CD4-positive, alpha-beta memory T cell (primary cell): ENCODE data around the gene ATL2. TPM values are rescaled to one million over a fixed set of nuclear protein-coding genes. Genes with fewer than 3 reads are reported as not detected.

Experiments
- CTCF ChIA-PET: fragments of 350-600 bp; sonication (Branson Sonifier 250); formaldehyde crosslinking; loops from one replicate; lab custom pipeline; 2021; ENCODE audit warnings: inconsistent platforms; ENCODE audit not compliant: partially characterized antibody; lab: Charles Lee
- POLR2A ChIA-PET: fragments of 350-600 bp; sonication (Branson Sonifier 250); formaldehyde crosslinking; loops from one replicate; lab custom pipeline; 2021; ENCODE audit not compliant: partially characterized antibody; lab: Charles Lee
- DNase-seq, 5 donors: peaks; one replicate each; pipeline versions ENCODE4 v3.0.0 to v3.0.0-alpha.2; 2020 to 2022; ENCODE audit warnings: mixed read lengths in 1 of 5
- H3K27ac ChIP-seq: one replicate; pipeline ENCODE4 v1.7.0; 2013; ENCODE audit warnings: low read depth, low read length
- H3K27me3 ChIP-seq: 2 replicates; pipeline ENCODE4 v1.7.0; 2013; ENCODE audit warnings: mild to moderate bottlenecking, low read length, moderate library complexity; ENCODE audit not compliant: insufficient read depth
- H3K36me3 ChIP-seq: 2 replicates; pipeline ENCODE4 v1.7.0; 2013; ENCODE audit warnings: mild to moderate bottlenecking, low read length, moderate library complexity; ENCODE audit not compliant: insufficient read depth
- H3K4me1 ChIP-seq: 2 replicates; pipeline ENCODE4 v1.7.0; 2013; ENCODE audit warnings: mild to moderate bottlenecking, low read length, moderate library complexity; ENCODE audit not compliant: insufficient read depth
- H3K4me3 ChIP-seq, 2 donors: one replicate each; pipeline ENCODE4 v1.7.0; 2013; ENCODE audit warnings: low read length in 2 of 2, mild to moderate bottlenecking in 1 of 2
- H3K9me3 ChIP-seq, 2 donors: one replicate each; pipeline ENCODE4 v1.7.0; 2013; ENCODE audit warnings: low read length in 2 of 2, control low read depth in 1 of 2; ENCODE audit not compliant: control insufficient read depth in 1 of 2
- H3K27ac Mint-ChIP-seq, 7 donors: one replicate each; pipeline ENCODE4 v1.8.0; 2020 to 2021; ENCODE audit warnings: mixed read lengths in 7 of 7, mild to moderate bottlenecking in 6 of 7, inconsistent platforms in 3 of 7, moderate library complexity in 3 of 7
- H3K27me3 Mint-ChIP-seq, 2 donors: one replicate each; pipeline ENCODE4 v1.8.0; 2020 to 2021; ENCODE audit warnings: mixed read lengths in 2 of 2
- H3K36me3 Mint-ChIP-seq, 2 donors: one replicate each; pipeline ENCODE4 v1.8.0; 2020 to 2021; ENCODE audit warnings: mixed read lengths in 2 of 2, inconsistent platforms in 1 of 2, mild to moderate bottlenecking in 1 of 2
- H3K4me1 Mint-ChIP-seq, 4 donors: one replicate each; pipeline ENCODE4 v1.8.0; 2020 to 2021; ENCODE audit warnings: mixed read lengths in 4 of 4, mild to moderate bottlenecking in 1 of 4
- H3K4me3 Mint-ChIP-seq, 8 donors: one replicate each; pipeline ENCODE4 v1.8.0; 2020 to 2021; ENCODE audit warnings: mixed read lengths in 8 of 8, mild to moderate bottlenecking in 7 of 8, moderate library complexity in 6 of 8, inconsistent platforms in 3 of 8
- H3K9me3 Mint-ChIP-seq, 8 donors: one replicate each; pipeline ENCODE4 v1.8.0; 2020 to 2021; ENCODE audit warnings: mixed read lengths in 8 of 8, mild to moderate bottlenecking in 5 of 8, inconsistent platforms in 3 of 8, moderate library complexity in 1 of 8
- intact Hi-C: fragments of 100-400 bp; cut with micrococcal nuclease; formaldehyde crosslinking; loops from one replicate; pipeline ENCODE4 v1.15.1; 2023
- polyA plus RNA-seq, 2 donors: library from polyadenylated mRNA; unstranded; fragments of 300-500 nt; fragmentation: Illumina TruSeq; gene quantifications; one replicate each; pipeline ENCODE4 v1.2.3, GENCODE V29; 2021
- total RNA-seq, 2 experiments: library from RNA; stranded (reverse); gene quantifications; one replicate each; pipeline ENCODE4 v1.2.3, GENCODE V29; 2021

Gene ATL2
- total and polyA plus RNA-seq, 4 experiments from 2014 or later, result 13.2 to 64.3 (median 36.6) TPM

- Histone ChIP-seq H3K27ac (no peak overlapping the region), H3K4me3 (no peak overlapping the region), H3K36me3 (no peaks in the 10 kb centered on the region), H3K9me3 (no peaks in the 10 kb centered on the region), H3K4me1 (no peaks in the 10 kb centered on the region), H3K27me3 (no peaks in the 10 kb centered on the region)
- H3K36me3 Mint-ChIP-seq, result peaks cover 0 to 3% of the 10 kb centered on the region in 2 donors
- ChIA-PET CTCF (no interaction called here), POLR2A (no interaction called here)
- H3K27ac Mint-ChIP-seq, result peak overlapping the region in 1 of 7 donors; percentile 24
- intact Hi-C loops, result no loop called here
- no peak overlapping the region for H3K4me3 Mint-ChIP-seq
- no peaks in the 10 kb centered on the region for H3K27me3 Mint-ChIP-seq
- H3K9me3 Mint-ChIP-seq, result peaks cover 0 to 8% (median 1%) of the 10 kb centered on the region in 8 donors
- H3K4me1 Mint-ChIP-seq, result peaks cover 0 to 4% (median under 1%) of the 10 kb centered on the region in 4 donors
- no peak for DNase-seq
Measured at GRCh38 chr2:38267270-38267925, 109.7 kb downstream of the ATL2 start.

GRCh38 chr2:38266382-38267061 lies 110.6 kb downstream of the ATL2 start:
- Mint-ChIP-seq H3K27ac (no peak overlapping the region), H3K4me1 (peaks cover 5 to 10% (median 7%) of the 10 kb centered on the region in 4 donors), H3K4me3 (no peak overlapping the region), H3K27me3 (peaks cover 3 to 4% of the 10 kb centered on the region in 2 donors), H3K9me3 (peaks cover 0 to 8% (median 1%) of the 10 kb centered on the region in 8 donors), H3K36me3 (peaks cover 0 to 3% of the 10 kb centered on the region in 2 donors)
- Histone ChIP-seq H3K27me3 (no peaks in the 10 kb centered on the region), H3K4me3 (no peak overlapping the region), H3K27ac (no peak overlapping the region), H3K9me3 (no peaks in the 10 kb centered on the region), H3K4me1 (no peaks in the 10 kb centered on the region), H3K36me3 (no peaks in the 10 kb centered on the region)
- intact Hi-C loops, result no loop called here
- ChIA-PET POLR2A (no interaction called here), CTCF (no interaction called here)
- DNase-seq, result no peak

- H3K36me3 ChIP-seq, result no peaks in the 10 kb centered on the region
- peaks cover 7% of the 10 kb centered on the region for H3K4me1 ChIP-seq
- Mint-ChIP-seq H3K9me3 (peaks cover 0 to 8% (median 1%) of the 10 kb centered on the region in 8 donors), H3K4me3 (no peak overlapping the region), H3K27ac (no peak overlapping the region), H3K36me3 (peaks cover 0 to 3% of the 10 kb centered on the region in 2 donors), H3K4me1 (peaks cover 12 to 21% (median 16%) of the 10 kb centered on the region in 4 donors), H3K27me3 (peaks cover 4 to 9% of the 10 kb centered on the region in 2 donors)
- intact Hi-C loops, result no loop called here
- no peak overlapping the region for H3K4me3 ChIP-seq
- no peaks in the 10 kb centered on the region for H3K27me3 ChIP-seq
- POLR2A ChIA-PET, result no interaction called here
- CTCF ChIA-PET, result interaction anchor here (1.4 kb wide), 1 partner anchor 243 kb away, joined by 4 read pairs; no protein-coding TSS in a partner anchor
- DNase-seq, result no peak
- H3K9me3 ChIP-seq, result no peaks in the 10 kb centered on the region
- H3K27ac ChIP-seq, result no peak overlapping the region
Measured at GRCh38 chr2:38265461-38265860, 111.6 kb downstream of the ATL2 start.

GRCh38 chr2:38264396-38265221 lies 112.5 kb downstream of the ATL2 start:
- intact Hi-C loops, result no loop called here
- Histone ChIP-seq H3K36me3 (no peaks in the 10 kb centered on the region), H3K27me3 (no peaks in the 10 kb centered on the region), H3K27ac (no peak overlapping the region), H3K4me3 (no peak overlapping the region), H3K4me1 (peaks cover 9% of the 10 kb centered on the region), H3K9me3 (no peaks in the 10 kb centered on the region)
- Mint-ChIP-seq H3K27ac (no peak overlapping the region), H3K27me3 (peaks cover 7 to 9% of the 10 kb centered on the region in 2 donors), H3K36me3 (peaks cover 0 to 3% of the 10 kb centered on the region in 2 donors), H3K4me3 (no peak overlapping the region), H3K4me1 (peaks cover 16 to 24% (median 19%) of the 10 kb centered on the region in 4 donors), H3K9me3 (peaks cover 0 to 8% (median 1%) of the 10 kb centered on the region in 8 donors)
- DNase-seq, result no peak
- POLR2A ChIA-PET, result no interaction called here
- CTCF ChIA-PET, result interaction anchor here (1.4 kb wide), 1 partner anchor 243 kb away, joined by 4 read pairs; no protein-coding TSS in a partner anchor

GRCh38 chr2:38263293-38263692 lies 113.8 kb downstream of the ATL2 start:
- no peaks in the 10 kb centered on the region for H3K9me3 ChIP-seq
- CTCF ChIA-PET, result no interaction called here
- H3K4me3 Mint-ChIP-seq, result no peak overlapping the region

GRCh38 chr2:38262069-38262871 lies 114.8 kb downstream of the ATL2 start:
- ChIA-PET CTCF (no interaction called here), POLR2A (no interaction called here)
- Histone ChIP-seq H3K36me3 (no peaks in the 10 kb centered on the region), H3K27ac (no peak overlapping the region), H3K9me3 (no peaks in the 10 kb centered on the region), H3K4me3 (no peak overlapping the region), H3K4me1 (peaks cover 9% of the 10 kb centered on the region), H3K27me3 (no peaks in the 10 kb centered on the region)
- H3K27ac Mint-ChIP-seq, result no peak overlapping the region
- DNase-seq, result no peak
- peaks cover 9 to 10% of the 10 kb centered on the region in 2 donors for H3K27me3 Mint-ChIP-seq
- peaks cover 0 to 7% (median 1%) of the 10 kb centered on the region in 8 donors for H3K9me3 Mint-ChIP-seq
- peaks cover 16 to 24% (median 19%) of the 10 kb centered on the region in 4 donors for H3K4me1 Mint-ChIP-seq
- peak overlapping the region in 3 of 8 donors; percentile 6 to 68 (median 45) for H3K4me3 Mint-ChIP-seq
- intact Hi-C loops, result no loop called here
- H3K36me3 Mint-ChIP-seq, result peaks cover 0 to 3% of the 10 kb centered on the region in 2 donors

More at GRCh38 chr2:38263293-38263692, 113.8 kb downstream of the ATL2 start:
- Histone ChIP-seq H3K4me1 (peaks cover 9% of the 10 kb centered on the region), H3K36me3 (no peaks in the 10 kb centered on the region), H3K27ac (no peak overlapping the region), H3K4me3 (no peak overlapping the region), H3K27me3 (no peaks in the 10 kb centered on the region)
- peaks cover 16 to 24% (median 19%) of the 10 kb centered on the region in 4 donors for H3K4me1 Mint-ChIP-seq
- H3K27ac Mint-ChIP-seq, result no peak overlapping the region
- intact Hi-C loops, result no loop called here
- H3K27me3 Mint-ChIP-seq, result peaks cover 7 to 9% of the 10 kb centered on the region in 2 donors
- DNase-seq, result no peak
- POLR2A ChIA-PET, result no interaction called here
- peaks cover 0 to 8% (median 1%) of the 10 kb centered on the region in 8 donors for H3K9me3 Mint-ChIP-seq
- H3K36me3 Mint-ChIP-seq, result peaks cover 0 to 3% of the 10 kb centered on the region in 2 donors
